HepG2 (cell line): ENCODE results near the gene UGP2. TPM values are rescaled to one million over a fixed set of nuclear protein-coding genes. Genes with fewer than 3 reads are reported as not detected.

Experiments used
- BHLHE40 ChIP-seq: IDR thresholded peaks from 2 replicates; pipeline ENCODE4 v1.6.1; 2011; ENCODE audit warnings: low read length, improper control_type of control experiment
- HDAC2 ChIP-seq: sonication (generic); formaldehyde crosslinking; IDR thresholded peaks from 2 replicates; pipeline ENCODE4 v1.4.0; 2020; ENCODE audit warnings: missing genetic modification reagents
- KMT2B ChIP-seq: IDR thresholded peaks from 2 replicates; pipeline ENCODE4 v1.6.1; 2016; ENCODE audit warnings: missing genetic modification reagents, missing compliant biosample characterization
- TCF7L2 ChIP-seq: IDR thresholded peaks from 2 replicates; pipeline ENCODE4 v1.6.1; 2011; ENCODE audit warnings: mild to moderate bottlenecking, low read depth, low read length, moderate library complexity
- ZBTB7A ChIP-seq: sonication (generic); formaldehyde crosslinking; IDR thresholded peaks from 2 replicates; pipeline ENCODE4 v1.8.0; 2022; ENCODE audit warnings: mild to moderate bottlenecking, missing genetic modification reagents
- ZKSCAN5 ChIP-seq: sonication (generic); formaldehyde crosslinking; IDR thresholded peaks from 2 replicates; pipeline ENCODE4 v1.5.1; 2020; ENCODE audit warnings: mild to moderate bottlenecking, missing genetic modification reagents
- ZMYM3 ChIP-seq: sonication (generic); formaldehyde crosslinking; IDR thresholded peaks from 2 replicates; pipeline ENCODE4 v1.5.1; 2020; ENCODE audit warnings: mild to moderate bottlenecking, missing genetic modification reagents
- ZNF24 ChIP-seq: fragments of 450-650 bp; IDR thresholded peaks from 2 replicates; pipeline ENCODE4 v1.6.1; 2017; ENCODE audit warnings: antibody characterized with exemption, mild to moderate bottlenecking
- ZNF577 ChIP-seq: sonication (generic); formaldehyde crosslinking; IDR thresholded peaks from 2 replicates; pipeline ENCODE4 v1.4.0; 2020; ENCODE audit warnings: mild to moderate bottlenecking, low read depth, missing genetic modification reagents, borderline replicate concordance
- ZNF768 ChIP-seq: sonication (generic); formaldehyde crosslinking; IDR thresholded peaks from 2 replicates; pipeline ENCODE4 v1.4.0; 2020; ENCODE audit warnings: missing genetic modification reagents
- polyA plus RNA-seq, 8 experiments: library from polyadenylated mRNA; depleted of rRNA in 3 of 8; stranded (reverse) in 7 of 8; unstranded in 1 of 8; fragments of >200 nt; fragmentation: Illumina TruSeq in 4 of 8; extraction: Trizol in 4 of 8; gene quantifications; 2 replicates each; pipeline versions ENCODE4 v1.2.1 to v1.2.3, GENCODE V29; 2011 to 2016; ENCODE audit warnings: low read depth in 4 of 8, missing spikeins in 1 of 8, mixed read lengths in 1 of 8; ENCODE audit not compliant: insufficient read depth in 1 of 8
- total RNA-seq, 5 experiments: library from RNA; depleted of rRNA; stranded (reverse); fragments of >200 nt; fragmentation: Illumina TruSeq; extraction: Trizol; gene quantifications; 2 replicates each; pipeline ENCODE4 v1.2.3, GENCODE V29; 2016; ENCODE audit warnings: low read depth in 1 of 5
- TF ChIP-seq, protein P1 (sequence below): sonication (generic); formaldehyde crosslinking; IDR thresholded peaks from 2 replicates; pipeline ENCODE4 v1.8.0; 2023; ENCODE audit warnings: mild to moderate bottlenecking, missing genetic modification reagents
- TF ChIP-seq, protein P2 (sequence below): sonication (generic); formaldehyde crosslinking; IDR thresholded peaks from 2 replicates; pipeline ENCODE4 v1.5.0; 2020; ENCODE audit warnings: mild to moderate bottlenecking, missing genetic modification reagents
- TF ChIP-seq, protein P3 (sequence below): sonication (generic); formaldehyde crosslinking; IDR thresholded peaks from 2 replicates; pipeline ENCODE4 v1.8.1; 2023; ENCODE audit warnings: mild to moderate bottlenecking, missing genetic modification reagents
- TF ChIP-seq, protein P4 (sequence below): IDR thresholded peaks from 2 replicates; pipeline ENCODE4 v1.6.1; 2016; ENCODE audit warnings: missing genetic modification reagents, missing compliant biosample characterization
- TF ChIP-seq, protein P5 (sequence below): sonication (generic); formaldehyde crosslinking; conservative IDR thresholded peaks from 2 replicates; pipeline ENCODE4 v1.4.0; 2020; ENCODE audit warnings: mild to moderate bottlenecking, missing genetic modification reagents, moderate library complexity
- TF ChIP-seq, protein P6 (sequence below): sonication (generic); formaldehyde crosslinking; IDR thresholded peaks from 2 replicates; pipeline ENCODE4 v1.9.0; 2022; ENCODE audit warnings: missing genetic modification reagents, mild to moderate bottlenecking, borderline replicate concordance

UGP2 gene
- total and polyA plus RNA-seq, 2 of the 13 experiments (the other 11 are each of a cell fraction or from before 2014, with no cell fraction given): 96.0 to 134 TPM

DNA sequence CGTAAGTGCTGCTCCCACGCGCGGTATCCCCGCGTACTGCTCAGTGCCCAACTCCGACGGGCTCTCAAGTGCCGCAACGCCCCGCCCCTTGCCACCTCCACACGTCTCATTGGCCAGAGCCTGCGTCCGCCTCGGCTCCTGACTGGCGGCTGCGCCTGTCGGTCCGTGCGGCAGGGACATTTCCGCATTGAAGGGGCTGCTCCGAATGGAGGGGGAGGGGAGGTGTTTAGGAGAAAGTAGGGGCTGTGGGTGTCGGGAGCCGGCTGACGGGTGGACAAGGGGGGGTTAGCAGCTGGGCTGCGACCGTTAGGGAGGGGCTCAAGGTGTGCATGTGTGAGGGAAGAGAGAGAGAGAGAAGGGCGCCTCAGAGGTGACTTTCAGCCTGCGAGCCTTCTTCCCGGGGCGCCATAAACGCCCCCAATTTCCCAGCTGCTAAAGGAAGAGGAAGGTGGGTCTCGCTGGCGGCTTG lies 877 bp upstream of the UGP2 start (continued):
- TF ChIP-seq, protein P1, sequence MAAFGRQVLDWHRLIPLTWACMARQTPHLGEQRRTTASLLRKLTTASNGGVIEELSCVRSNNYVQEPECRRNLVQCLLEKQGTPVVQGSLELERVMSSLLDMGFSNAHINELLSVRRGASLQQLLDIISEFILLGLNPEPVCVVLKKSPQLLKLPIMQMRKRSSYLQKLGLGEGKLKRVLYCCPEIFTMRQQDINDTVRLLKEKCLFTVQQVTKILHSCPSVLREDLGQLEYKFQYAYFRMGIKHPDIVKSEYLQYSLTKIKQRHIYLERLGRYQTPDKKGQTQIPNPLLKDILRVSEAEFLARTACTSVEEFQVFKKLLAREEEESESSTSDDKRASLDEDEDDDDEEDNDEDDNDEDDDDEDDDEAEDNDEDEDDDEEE (CRISPR knock-in tag): no peak; the same call in 1 of the 2 replicates
- TF ChIP-seq ZNF24: 0 out of 2 replicates have a peak, but pooled peaks have one; percentile 8
- no peak for TF ChIP-seq BHLHE40
- TF ChIP-seq ZBTB7A (CRISPR knock-in tag): no peak
- TF ChIP-seq, protein P2, sequence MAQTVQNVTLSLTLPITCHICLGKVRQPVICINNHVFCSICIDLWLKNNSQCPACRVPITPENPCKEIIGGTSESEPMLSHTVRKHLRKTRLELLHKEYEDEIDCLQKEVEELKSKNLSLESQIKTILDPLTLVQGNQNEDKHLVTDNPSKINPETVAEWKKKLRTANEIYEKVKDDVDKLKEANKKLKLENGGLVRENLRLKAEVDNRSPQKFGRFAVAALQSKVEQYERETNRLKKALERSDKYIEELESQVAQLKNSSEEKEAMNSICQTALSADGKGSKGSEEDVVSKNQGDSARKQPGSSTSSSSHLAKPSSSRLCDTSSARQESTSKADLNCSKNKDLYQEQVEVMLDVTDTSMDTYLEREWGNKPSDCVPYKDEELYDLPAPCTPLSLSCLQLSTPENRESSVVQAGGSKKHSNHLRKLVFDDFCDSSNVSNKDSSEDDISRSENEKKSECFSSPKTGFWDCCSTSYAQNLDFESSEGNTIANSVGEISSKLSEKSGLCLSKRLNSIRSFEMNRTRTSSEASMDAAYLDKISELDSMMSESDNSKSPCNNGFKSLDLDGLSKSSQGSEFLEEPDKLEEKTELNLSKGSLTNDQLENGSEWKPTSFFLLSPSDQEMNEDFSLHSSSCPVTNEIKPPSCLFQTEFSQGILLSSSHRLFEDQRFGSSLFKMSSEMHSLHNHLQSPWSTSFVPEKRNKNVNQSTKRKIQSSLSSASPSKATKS (CRISPR knock-in tag): no peak
- TF ChIP-seq, protein P3, sequence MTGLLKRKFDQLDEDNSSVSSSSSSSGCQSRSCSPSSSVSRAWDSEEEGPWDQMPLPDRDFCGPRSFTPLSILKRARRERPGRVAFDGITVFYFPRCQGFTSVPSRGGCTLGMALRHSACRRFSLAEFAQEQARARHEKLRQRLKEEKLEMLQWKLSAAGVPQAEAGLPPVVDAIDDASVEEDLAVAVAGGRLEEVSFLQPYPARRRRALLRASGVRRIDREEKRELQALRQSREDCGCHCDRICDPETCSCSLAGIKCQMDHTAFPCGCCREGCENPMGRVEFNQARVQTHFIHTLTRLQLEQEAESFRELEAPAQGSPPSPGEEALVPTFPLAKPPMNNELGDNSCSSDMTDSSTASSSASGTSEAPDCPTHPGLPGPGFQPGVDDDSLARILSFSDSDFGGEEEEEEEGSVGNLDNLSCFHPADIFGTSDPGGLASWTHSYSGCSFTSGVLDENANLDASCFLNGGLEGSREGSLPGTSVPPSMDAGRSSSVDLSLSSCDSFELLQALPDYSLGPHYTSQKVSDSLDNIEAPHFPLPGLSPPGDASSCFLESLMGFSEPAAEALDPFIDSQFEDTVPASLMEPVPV (CRISPR knock-in tag): no peak; the same call in 1 of the 2 replicates
- TF ChIP-seq, protein P4, sequence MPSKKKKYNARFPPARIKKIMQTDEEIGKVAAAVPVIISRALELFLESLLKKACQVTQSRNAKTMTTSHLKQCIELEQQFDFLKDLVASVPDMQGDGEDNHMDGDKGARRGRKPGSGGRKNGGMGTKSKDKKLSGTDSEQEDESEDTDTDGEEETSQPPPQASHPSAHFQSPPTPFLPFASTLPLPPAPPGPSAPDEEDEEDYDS: peak; percentile 96
- TF ChIP-seq HDAC2: peak; percentile 73
- TF ChIP-seq, protein P5, sequence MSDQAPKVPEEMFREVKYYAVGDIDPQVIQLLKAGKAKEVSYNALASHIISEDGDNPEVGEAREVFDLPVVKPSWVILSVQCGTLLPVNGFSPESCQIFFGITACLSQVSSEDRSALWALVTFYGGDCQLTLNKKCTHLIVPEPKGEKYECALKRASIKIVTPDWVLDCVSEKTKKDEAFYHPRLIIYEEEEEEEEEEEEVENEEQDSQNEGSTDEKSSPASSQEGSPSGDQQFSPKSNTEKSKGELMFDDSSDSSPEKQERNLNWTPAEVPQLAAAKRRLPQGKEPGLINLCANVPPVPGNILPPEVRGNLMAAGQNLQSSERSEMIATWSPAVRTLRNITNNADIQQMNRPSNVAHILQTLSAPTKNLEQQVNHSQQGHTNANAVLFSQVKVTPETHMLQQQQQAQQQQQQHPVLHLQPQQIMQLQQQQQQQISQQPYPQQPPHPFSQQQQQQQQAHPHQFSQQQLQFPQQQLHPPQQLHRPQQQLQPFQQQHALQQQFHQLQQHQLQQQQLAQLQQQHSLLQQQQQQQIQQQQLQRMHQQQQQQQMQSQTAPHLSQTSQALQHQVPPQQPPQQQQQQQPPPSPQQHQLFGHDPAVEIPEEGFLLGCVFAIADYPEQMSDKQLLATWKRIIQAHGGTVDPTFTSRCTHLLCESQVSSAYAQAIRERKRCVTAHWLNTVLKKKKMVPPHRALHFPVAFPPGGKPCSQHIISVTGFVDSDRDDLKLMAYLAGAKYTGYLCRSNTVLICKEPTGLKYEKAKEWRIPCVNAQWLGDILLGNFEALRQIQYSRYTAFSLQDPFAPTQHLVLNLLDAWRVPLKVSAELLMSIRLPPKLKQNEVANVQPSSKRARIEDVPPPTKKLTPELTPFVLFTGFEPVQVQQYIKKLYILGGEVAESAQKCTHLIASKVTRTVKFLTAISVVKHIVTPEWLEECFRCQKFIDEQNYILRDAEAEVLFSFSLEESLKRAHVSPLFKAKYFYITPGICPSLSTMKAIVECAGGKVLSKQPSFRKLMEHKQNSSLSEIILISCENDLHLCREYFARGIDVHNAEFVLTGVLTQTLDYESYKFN (CRISPR knock-in tag): peak; percentile 66
- no peak for TF ChIP-seq ZNF577 (CRISPR knock-in tag)
- TF ChIP-seq, protein P6, sequence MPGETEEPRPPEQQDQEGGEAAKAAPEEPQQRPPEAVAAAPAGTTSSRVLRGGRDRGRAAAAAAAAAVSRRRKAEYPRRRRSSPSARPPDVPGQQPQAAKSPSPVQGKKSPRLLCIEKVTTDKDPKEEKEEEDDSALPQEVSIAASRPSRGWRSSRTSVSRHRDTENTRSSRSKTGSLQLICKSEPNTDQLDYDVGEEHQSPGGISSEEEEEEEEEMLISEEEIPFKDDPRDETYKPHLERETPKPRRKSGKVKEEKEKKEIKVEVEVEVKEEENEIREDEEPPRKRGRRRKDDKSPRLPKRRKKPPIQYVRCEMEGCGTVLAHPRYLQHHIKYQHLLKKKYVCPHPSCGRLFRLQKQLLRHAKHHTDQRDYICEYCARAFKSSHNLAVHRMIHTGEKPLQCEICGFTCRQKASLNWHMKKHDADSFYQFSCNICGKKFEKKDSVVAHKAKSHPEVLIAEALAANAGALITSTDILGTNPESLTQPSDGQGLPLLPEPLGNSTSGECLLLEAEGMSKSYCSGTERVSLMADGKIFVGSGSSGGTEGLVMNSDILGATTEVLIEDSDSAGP: peak; percentile 74
- TF ChIP-seq ZKSCAN5 (CRISPR knock-in tag): no peak; the same call in 1 of the 2 replicates
- TF ChIP-seq KMT2B (CRISPR knock-in tag): peak; percentile 54; the same call in 1 of the 2 replicates
- no peak for TF ChIP-seq TCF7L2
- no peak for TF ChIP-seq ZNF768 (CRISPR knock-in tag)
- TF ChIP-seq ZMYM3 (CRISPR knock-in tag): peak; percentile 59; the same call in 1 of the 2 replicates
